ENCODE results near the gene C16orf87. TPM values are rescaled to one million over a fixed set of nuclear protein-coding genes. Genes with fewer than 3 reads are reported as not detected.

Gene C16orf87
- total RNA-seq, 4 donors from 2014 or later: 5.5 to 14.9 (median 7.9) TPM

- intact Hi-C loops (cut with DNase I; ENCODE audit: low total_unique reads): no loop called here
- DNase-seq (ENCODE audit: low spot score in 2 of 2): peak in 1 of 2 donors; percentile 70
- TF ChIP-seq POLR2A (IDR thresholded peaks at IDR 0.05): no peak
- TF ChIP-seq, protein P1, sequence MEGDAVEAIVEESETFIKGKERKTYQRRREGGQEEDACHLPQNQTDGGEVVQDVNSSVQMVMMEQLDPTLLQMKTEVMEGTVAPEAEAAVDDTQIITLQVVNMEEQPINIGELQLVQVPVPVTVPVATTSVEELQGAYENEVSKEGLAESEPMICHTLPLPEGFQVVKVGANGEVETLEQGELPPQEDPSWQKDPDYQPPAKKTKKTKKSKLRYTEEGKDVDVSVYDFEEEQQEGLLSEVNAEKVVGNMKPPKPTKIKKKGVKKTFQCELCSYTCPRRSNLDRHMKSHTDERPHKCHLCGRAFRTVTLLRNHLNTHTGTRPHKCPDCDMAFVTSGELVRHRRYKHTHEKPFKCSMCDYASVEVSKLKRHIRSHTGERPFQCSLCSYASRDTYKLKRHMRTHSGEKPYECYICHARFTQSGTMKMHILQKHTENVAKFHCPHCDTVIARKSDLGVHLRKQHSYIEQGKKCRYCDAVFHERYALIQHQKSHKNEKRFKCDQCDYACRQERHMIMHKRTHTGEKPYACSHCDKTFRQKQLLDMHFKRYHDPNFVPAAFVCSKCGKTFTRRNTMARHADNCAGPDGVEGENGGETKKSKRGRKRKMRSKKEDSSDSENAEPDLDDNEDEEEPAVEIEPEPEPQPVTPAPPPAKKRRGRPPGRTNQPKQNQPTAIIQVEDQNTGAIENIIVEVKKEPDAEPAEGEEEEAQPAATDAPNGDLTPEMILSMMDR (IDR thresholded peaks at IDR 0.05): no peak
- 73 to 78% methylated on average over 11 of the region's 11 CpGs for WGBS, 2 donors
- H3K4me3 ChIP-seq (ENCODE audit: low read depth, poor library complexity, severe bottlenecking): no peak overlapping the region
Measured at GRCh38 chr16:46839986-46840443, 9.0 kb upstream of the C16orf87 start.

DNA sequence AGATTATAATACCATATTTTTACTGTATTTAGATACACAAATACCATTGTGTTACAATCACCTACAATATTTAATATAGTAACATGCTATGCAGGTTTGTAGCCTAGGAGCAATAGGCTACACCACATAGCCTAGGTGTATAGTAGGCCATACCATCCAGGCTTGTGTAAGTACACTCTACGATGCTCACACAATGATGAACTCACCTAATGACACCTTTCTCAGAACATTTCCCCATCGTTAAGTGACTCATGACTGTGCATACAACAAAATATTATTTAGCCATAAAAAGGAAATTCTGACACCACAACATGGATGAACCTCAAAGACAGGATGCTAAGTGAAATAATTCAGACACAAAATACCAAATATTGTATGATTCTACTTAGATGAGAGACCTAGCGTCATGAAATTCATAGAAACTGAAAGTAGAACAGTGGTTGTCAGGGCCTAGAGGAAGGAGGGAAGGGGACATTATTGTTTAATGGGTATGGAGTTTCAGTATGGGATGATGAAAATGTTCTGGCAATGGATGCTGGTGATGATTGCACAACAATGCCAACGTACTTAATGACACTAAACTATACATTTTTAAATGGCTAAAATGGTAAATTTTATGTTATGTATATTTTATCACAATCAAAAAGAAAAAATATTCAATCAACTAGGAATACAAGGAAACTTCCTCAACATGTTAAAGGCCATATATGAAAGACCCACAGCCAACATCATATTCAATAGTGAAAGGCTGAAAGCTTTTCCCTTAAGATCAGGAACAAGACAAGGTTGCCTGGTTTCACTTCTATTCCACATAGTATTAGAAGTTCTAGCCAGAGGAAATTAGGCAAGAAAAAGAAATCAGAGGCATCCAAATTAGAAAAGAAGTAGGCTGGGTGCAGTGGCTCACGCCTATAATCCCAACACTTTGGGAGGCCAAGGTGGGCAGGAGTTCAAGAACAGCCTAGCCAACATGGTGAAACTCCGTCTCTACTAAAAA is 5.9 kb upstream of the C16orf87 start:
- intact Hi-C loops (cut with DNase I; ENCODE audit: low total_unique reads): no loop called here
- H3K4me3 ChIP-seq (ENCODE audit: low read depth, poor library complexity, severe bottlenecking): no peak overlapping the region
- TF ChIP-seq, protein P1 (IDR thresholded peaks at IDR 0.05): no peak
- TF ChIP-seq POLR2A (IDR thresholded peaks at IDR 0.05): no peak
- 74 to 79% methylated on average over 6 of the region's 6 CpGs for WGBS, 2 donors
- DNase-seq (ENCODE audit: low spot score in 2 of 2): no peak

DNA sequence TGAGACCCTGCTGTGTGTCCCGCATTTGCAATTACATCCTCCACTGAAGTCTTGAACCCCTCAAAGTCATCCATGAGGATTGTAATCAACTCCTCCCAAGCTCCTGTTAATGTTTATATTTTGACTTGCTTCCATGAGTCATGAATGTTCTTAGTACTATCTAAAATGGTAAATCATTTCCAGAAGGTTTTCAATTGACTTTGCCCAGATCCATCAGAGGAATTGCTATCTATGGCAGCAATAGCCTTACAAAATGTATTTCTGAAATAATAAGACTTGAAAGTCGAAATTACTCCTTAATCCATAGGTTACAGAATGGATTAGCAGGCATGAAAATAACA is 2.5 kb upstream of the C16orf87 start:
- no peak overlapping the region for H3K4me3 ChIP-seq (ENCODE audit: low read depth, poor library complexity, severe bottlenecking)
- 80 to 85% methylated on average over 2 of the region's 2 CpGs for WGBS, 2 donors
- intact Hi-C loops (cut with DNase I; ENCODE audit: low total_unique reads): no loop called here
- DNase-seq (ENCODE audit: low spot score in 2 of 2): no peak
- TF ChIP-seq, protein P1 (IDR thresholded peaks at IDR 0.05): no peak
- no peak for TF ChIP-seq POLR2A (IDR thresholded peaks at IDR 0.05)

DNA sequence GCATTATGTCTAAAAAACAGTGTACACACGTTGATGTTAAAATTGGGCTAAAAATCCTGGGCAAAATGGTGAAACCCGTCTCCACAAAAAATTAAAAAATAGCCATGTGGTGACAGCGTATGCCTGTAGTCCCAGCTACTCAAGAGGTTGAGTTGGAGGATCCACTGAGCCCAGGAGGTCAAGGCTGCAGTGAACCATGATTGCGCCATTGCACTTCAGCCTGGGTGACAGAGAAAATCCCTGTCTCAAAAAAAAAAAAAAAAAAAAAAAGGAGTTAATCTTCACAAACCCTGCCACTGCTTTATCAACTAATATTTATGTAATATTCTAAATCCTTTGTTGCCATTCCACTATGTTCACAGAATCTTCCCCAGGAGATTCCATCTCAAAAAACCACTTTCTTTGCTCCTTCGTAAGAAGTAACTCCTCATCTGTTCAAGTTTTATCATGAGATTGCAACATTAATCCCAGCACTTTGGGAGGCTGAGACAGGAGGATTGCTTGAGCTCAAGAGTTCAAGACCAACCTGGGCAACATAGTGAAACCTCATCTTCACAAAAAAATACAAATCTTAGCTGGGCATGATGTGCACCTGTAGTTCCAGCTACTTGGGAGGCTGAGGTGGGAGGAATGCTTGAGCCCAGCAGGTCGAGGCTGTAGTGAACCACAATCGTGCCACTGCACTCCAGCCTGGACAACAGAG is 1.9 kb upstream of the C16orf87 start:
- no peak for DNase-seq (ENCODE audit: low spot score in 2 of 2)
- intact Hi-C loops (cut with DNase I; ENCODE audit: low total_unique reads): no loop called here
- TF ChIP-seq, protein P1 (IDR thresholded peaks at IDR 0.05): no peak
- TF ChIP-seq POLR2A (IDR thresholded peaks at IDR 0.05): no peak
- H3K4me3 ChIP-seq (ENCODE audit: low read depth, poor library complexity, severe bottlenecking): no peak overlapping the region
- WGBS, 2 donors: 87 to 95% methylated on average over 7 of the region's 7 CpGs

GRCh38 chr16:46830417-46830901 is 521 bp downstream of the C16orf87 start:
- intact Hi-C loops (cut with DNase I; ENCODE audit: low total_unique reads): no loop called here
- TF ChIP-seq POLR2A (IDR thresholded peaks at IDR 0.05): no peak
- TF ChIP-seq, protein P1 (IDR thresholded peaks at IDR 0.05): no peak
- peak in 1 of 2 donors; percentile 88 for DNase-seq (ENCODE audit: low spot score in 2 of 2)
- 0 to 1% methylated on average over 17 to 21 of the region's 45 CpGs for WGBS, 2 donors
- H3K4me3 ChIP-seq (ENCODE audit: low read depth, poor library complexity, severe bottlenecking): peak overlapping the region; percentile 89
